Fibroblast of skin of back (primary cell): ENCODE results near the gene PTPRM.

Experiments
- DNase-seq: peaks from one replicate; pipeline ENCODE4 v3.0.0-alpha.2; 2013

PTPRM gene

GRCh38 chr18:7902399-7902839 lies 335.3 kb downstream of the PTPRM start:
- DNase-seq = peak; percentile 47

- peak; percentile 84 for DNase-seq
Measured at GRCh38 chr18:7904529-7904928, 337.4 kb downstream of the PTPRM start.

DNA sequence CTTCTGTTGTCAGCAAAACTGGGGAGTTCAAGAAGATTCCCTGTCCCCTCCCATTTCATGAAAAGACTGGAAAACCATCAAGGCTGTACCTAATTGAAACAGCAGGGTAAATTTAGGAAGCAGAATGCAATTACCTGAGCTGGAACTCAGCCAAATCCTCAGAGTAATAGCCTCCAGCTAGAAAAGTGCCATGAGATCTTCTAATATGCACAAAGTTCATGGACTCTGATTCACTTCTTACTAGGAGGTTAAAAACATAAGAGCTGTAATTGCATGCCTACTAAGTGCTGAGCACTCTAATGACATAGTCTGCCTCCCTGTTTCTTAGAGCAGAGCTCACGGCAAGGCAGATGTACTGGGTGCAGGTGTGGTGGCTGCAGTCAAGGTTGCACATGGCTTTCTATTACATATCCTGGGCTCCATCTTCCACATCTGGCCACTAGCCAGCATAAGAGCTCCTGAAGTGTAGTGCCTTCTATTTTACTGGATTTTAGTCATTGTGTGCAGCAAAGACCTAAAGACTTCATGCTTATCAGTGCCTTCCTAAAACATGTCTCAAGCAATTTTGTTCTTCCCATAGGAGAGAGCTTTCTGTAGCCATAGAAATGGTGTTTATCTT lies 341.7 kb downstream of the PTPRM start:
- DNase-seq = no peak

DNA sequence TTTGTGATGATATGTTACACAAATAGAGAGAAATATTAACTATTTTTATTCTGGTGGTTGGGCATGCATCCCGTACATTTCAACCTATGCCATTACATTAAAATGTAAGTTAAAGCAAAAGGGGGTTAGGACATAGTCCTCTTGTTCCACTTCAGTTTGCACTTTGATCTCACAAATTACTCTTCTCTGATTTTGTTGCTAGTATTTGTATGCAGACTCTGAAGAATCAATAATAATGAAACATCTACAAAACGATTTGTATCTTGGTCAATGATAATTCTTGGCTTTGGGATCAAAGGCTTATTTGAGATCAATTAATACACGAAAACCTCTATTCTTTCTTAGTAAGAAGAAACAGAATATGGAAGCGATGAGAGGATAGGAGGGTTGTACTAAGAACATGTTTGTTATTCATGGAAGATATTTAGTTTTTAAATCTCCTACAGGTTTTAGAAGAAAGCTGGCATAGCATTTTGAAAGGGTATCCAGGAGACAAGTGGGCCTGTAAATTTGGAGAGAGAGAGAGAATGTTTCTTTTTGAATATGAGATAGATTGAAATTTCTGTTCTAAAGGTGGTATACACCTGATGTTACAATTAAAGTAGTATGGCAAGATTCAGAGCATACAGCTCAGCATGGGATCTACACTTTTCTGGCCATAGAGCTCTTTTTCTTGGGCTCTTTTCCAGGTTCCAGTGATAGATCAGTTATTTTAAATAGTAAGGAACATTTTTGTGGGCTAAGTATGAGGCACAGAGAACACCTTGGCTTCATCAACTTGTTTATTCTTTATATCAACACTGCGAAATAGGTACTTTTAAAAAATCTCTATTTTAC lies 347.9 kb downstream of the PTPRM start:
- no peak for DNase-seq

GRCh38 chr18:7918701-7919100 lies 351.6 kb downstream of the PTPRM start:
- DNase-seq = peak; percentile 28

DNA sequence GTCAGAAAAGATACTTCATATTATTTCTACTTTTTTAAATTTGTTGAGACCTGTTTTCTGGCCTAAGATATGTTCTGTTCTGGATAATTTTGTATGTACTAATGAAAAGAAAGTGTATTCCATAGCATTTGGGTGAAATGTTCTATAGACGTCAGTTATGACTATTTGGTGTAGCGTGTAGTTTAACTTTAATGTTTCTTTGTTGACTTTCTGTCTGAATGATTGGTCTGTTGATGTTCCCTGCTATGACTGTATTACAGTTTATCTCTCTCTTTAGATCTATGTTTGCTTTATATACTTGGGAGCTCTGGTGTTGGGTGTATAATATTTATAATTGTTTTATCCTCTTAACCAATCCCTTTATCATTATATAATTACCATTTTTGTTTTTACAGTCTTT lies 352.4 kb downstream of the PTPRM start:
- no peak for DNase-seq

DNA sequence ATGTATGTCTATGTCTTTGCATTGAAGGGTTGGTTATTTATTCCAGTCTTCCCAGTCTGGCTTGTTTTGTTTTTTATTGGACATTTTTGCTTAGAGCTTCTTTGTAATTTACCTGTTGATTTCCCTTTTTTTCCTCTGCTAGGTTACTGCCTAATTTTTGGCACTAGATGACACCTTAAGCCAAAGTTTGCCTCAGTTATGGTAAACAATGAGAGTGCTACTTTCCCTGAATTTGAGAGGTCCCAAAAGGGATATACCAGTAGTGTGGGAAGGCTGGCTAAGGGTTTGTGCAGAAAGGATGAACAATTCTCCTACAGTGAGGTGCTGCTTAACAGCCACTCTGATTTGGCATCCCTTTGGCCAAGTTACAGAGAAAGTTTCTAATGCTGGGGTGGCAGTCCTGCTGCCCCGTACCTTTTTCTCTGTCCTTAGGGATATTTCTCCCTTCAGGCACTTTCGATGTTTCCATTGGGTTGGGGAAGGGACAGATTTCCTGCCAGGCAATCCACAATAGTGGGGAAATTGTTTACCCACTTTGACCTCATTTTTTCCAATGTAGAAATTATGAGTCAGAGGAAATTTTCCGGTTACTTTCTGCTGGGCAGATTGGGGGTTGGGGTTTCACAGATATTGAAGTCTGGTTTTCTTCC lies 354.9 kb downstream of the PTPRM start:
- DNase-seq = peak; percentile 84

DNA sequence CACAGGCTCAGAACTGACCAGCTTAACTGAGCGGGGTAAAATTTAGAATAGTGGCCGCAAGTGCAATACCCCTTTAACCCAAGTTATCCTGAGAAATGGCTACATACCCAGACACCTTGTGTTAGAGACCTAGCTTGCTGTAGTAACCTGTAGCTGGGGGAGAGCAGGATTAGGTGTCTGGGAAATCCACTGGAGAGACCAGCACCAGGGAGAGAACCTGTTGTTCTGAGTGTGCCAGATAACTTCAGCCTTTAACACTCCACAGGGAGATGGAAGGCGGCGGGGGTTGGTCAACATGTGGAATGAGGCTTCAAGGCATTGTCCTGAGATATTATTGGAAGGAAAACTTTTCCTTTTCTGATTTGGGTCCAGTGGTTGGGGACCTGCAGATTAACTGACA lies 356.0 kb downstream of the PTPRM start:
- DNase-seq = no peak

DNA sequence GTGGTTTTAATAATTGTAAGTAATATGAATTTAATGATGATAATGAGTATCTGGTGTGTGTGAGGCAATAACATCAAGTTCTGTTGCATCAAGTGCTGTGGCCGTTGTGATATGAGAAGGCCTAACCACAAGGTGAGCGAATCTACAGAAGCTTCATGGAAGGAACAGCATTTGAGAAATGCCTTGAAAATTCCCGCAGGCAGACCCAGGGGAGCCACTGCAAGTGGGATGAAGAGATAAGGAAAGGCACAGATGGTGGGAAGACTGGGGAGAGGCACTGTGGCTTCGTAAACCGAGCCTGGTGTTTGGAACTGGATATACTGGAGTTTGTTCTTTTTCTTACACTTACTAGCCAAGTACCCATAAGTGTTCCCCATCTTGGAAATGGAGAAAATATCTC lies 357.5 kb downstream of the PTPRM start:
- no peak for DNase-seq

DNA sequence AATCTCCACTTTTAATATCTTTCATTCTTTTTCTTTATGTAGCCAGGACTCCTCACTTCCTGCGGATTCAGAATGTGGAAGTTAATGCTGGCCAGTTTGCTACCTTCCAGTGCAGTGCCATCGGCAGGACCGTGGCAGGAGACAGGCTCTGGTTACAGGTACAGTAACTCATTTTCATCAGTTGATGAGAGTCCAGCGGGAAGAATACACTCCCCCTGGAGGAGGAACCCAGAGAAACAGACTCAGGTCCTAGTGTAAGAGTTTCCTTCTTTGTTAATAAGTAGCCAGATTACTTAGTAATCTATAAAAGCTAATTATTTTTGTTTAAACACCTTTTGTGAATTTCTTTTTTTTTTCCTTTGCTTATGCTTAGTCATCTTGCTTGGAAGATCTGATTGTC lies 359.4 kb downstream of the PTPRM start:
- DNase-seq = no peak

DNA sequence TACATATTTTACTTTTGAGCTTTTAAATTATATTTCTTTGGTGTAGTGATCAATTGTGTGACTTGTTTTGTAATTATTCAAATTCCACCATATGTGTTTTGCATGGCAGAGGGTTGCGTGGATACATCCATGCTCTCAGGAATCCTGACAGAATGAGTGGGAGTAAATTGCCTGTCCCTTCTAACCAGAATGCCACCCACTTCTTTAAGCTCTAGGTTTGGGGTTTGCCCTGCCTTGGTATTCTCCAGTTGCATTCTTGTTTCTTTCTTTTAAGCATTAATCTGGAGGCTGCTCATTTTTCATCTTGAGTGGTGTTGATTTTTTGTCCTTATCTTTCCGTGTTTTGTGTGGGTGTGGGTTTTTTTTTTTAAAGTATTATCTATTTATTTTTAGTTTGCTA lies 360.0 kb downstream of the PTPRM start:
- DNase-seq = no peak

GRCh38 chr18:7931763-7932162 lies 364.6 kb downstream of the PTPRM start:
- no peak for DNase-seq

- no peak for DNase-seq
Measured at GRCh38 chr18:7937268-7937667, 370.2 kb downstream of the PTPRM start.

DNA sequence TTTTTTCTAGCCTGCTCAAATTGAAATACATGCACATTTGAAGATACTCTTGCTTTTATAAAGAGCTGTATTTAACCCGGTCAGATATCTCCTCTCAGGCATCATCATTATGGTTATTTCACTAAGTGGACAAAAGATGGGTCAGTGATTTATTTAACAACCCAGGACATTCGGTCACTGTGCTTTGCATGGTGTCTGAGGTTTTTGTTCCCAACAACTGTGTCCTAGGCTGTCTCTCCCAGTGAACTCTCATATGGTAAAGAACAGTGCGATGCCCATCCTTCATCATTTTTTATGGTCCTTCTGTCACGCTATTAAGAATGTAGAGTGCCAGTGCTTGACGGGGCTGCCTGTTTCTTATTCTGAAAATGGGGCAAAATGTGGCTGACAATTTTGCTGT lies 372.4 kb downstream of the PTPRM start:
- DNase-seq = no peak

DNA sequence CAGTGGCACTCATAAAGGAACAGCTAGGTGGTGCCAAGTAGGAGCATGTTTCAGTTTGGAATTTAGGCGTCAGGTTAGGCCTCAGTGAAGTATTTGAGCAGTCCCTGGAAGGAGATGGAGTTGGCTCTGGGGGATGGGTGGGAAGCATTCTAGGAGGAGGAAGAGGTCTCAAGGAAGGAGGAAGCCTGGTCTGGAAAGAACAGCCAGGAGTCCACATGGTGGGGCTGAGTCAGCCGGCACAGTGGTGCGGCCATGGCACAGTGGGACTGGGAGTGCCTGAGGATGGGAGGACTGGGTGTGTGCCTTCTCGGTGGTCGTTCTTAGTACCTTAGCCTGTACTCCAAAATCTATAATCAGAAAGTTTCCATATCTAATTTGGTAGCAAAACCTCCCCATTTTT lies 373.3 kb downstream of the PTPRM start:
- no peak for DNase-seq

DNA sequence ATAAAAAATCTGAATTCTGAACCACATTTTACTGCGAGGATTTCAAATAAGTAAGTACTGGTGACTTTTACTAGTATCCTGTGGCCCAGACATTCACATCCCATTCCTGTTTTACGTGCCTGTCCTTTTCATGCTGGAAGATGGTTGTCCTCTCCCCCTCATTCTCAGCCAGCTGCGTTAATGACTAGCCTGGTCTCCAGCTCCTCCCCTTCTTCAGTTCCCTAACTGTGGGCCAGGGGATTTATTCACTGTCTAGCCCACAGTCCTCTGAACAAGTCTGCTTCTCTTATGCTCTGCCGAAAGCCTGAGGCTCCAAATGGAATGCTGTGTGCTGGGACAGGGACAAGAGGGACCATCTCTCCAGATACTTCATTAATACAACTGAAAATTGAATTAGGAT lies 373.9 kb downstream of the PTPRM start:
- DNase-seq = no peak

DNA sequence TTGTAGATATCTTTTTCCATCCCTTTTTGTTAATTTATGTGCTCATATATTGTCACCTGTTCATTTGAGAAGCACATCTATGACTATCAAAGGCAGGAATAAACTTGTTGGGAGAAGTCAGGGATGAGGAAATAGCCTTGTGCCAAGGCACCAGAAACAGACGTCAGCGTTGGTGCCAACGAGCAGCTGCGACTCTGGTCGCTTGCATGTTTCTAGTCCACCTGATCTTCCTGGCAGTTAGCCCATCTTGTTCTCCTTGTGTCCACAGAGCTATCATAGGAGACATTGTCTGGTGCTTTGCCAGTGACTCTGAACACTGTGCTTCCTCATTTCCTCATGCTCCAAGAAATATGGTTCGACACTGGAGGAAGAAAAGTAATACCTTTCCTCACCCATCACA lies 374.4 kb downstream of the PTPRM start:
- DNase-seq = no peak

DNA sequence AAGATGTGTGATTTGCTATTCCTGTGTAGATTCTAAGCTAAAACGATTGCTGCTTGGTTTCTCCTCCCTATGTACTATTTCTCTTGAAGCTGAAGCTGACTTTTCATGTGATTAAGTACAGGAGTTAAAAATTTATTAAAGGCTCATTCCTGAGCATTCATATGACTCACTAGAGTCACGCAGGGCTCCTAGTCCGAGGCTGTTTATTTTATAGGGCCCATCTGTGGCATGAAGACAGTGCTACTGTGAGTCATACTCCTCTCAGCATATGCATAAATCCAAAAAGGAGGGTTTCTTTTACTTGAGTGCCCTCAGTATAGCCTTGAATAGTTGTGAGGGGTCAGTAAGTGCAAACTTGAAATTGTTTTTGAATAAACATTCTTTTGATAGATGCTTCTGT lies 378.8 kb downstream of the PTPRM start:
- DNase-seq = peak; percentile 96

GRCh38 chr18:7946734-7947377 lies 379.7 kb downstream of the PTPRM start:
- peak; percentile 83 for DNase-seq

GRCh38 chr18:7950380-7951136 lies 383.4 kb downstream of the PTPRM start:
- DNase-seq = peak; percentile 74

- DNase-seq = no peak
Measured at GRCh38 chr18:7953095-7953958, 386.2 kb downstream of the PTPRM start.
